RWPE2 (cell line): ENCODE data around the gene DMD.

ENCODE experiments used
- ATAC-seq: fragments of 200-7000 bp; cut with Tn5 transposase; 3 replicates; pipeline ENCODE4 v1.9.1; 2021; ENCODE audit warnings: low read depth
- DNase-seq: peaks from one replicate; pipeline ENCODE4 v3.0.0-alpha.2; 2020; ENCODE audit warnings: low spot score
- H3K27ac ChIP-seq: fragments of 450-650 bp; 2 replicates; pipeline ENCODE4 v1.5.1; 2017; ENCODE audit warnings: mild to moderate bottlenecking; ENCODE audit not compliant: poor library complexity, severe bottlenecking
- H3K27me3 ChIP-seq: fragments of 250-450 bp; sonication (Bioruptor Pico); 2 replicates; pipeline ENCODE4 v1.5.1; 2021; ENCODE audit warnings: mild to moderate bottlenecking, moderate library complexity; ENCODE audit not compliant: insufficient read depth, poor library complexity, severe bottlenecking
- H3K36me3 ChIP-seq: fragments of 250-450 bp; sonication (Bioruptor Pico); 2 replicates; pipeline ENCODE4 v1.5.1; 2020; ENCODE audit warnings: low read depth, mild to moderate bottlenecking, moderate library complexity
- H3K4me1 ChIP-seq: fragments of 250-450 bp; sonication (Bioruptor Pico); 2 replicates; pipeline ENCODE4 v1.5.1; 2021; ENCODE audit warnings: mild to moderate bottlenecking, moderate library complexity; ENCODE audit not compliant: insufficient read depth, poor library complexity, severe bottlenecking
- H3K4me3 ChIP-seq: fragments of 250-450 bp; sonication (Bioruptor Pico); 2 replicates; pipeline ENCODE4 v1.5.1; 2021; ENCODE audit warnings: mild to moderate bottlenecking, moderate library complexity; ENCODE audit not compliant: severe bottlenecking
- H3K9me3 ChIP-seq: fragments of 250-450 bp; sonication (Bioruptor Pico); 2 replicates; pipeline ENCODE4 v1.5.1; 2021; ENCODE audit warnings: mild to moderate bottlenecking, moderate library complexity; ENCODE audit not compliant: severe bottlenecking
- CTCF ChIP-seq: fragments of 450-650 bp; IDR thresholded peaks from one replicate; pipeline ENCODE4 v1.5.1; 2017; ENCODE audit warnings: mild to moderate bottlenecking, moderate library complexity; ENCODE audit not compliant: poor library complexity, severe bottlenecking

Gene DMD

GRCh38 chrX:32896088-32896487 is 315.3 kb downstream of the DMD start:
- H3K27ac ChIP-seq: no peak overlapping the region
- H3K36me3 ChIP-seq: no peaks in the 10 kb centered on the region
- H3K9me3 ChIP-seq: no peaks in the 10 kb centered on the region
- DNase-seq (no peak), ATAC-seq (no peak)
- TF ChIP-seq CTCF: no peak
- no peaks in the 10 kb centered on the region for H3K27me3 ChIP-seq
- no peaks in the 10 kb centered on the region for H3K4me1 ChIP-seq
- H3K4me3 ChIP-seq: no peak overlapping the region

GRCh38 chrX:32894679-32895078 is 316.7 kb downstream of the DMD start:
- H3K36me3 ChIP-seq: no peaks in the 10 kb centered on the region
- H3K4me1 ChIP-seq: no peaks in the 10 kb centered on the region
- TF ChIP-seq CTCF: no peak
- ATAC-seq (no peak), DNase-seq (no peak)
- H3K9me3 ChIP-seq: no peaks in the 10 kb centered on the region
- H3K27me3 ChIP-seq: no peaks in the 10 kb centered on the region
- H3K27ac ChIP-seq: no peak overlapping the region
- H3K4me3 ChIP-seq: no peak overlapping the region

GRCh38 chrX:32893751-32894150 is 317.6 kb downstream of the DMD start:
- no peak overlapping the region for H3K4me3 ChIP-seq
- no peaks in the 10 kb centered on the region for H3K27me3 ChIP-seq
- H3K36me3 ChIP-seq: no peaks in the 10 kb centered on the region
- H3K9me3 ChIP-seq: no peaks in the 10 kb centered on the region
- no peaks in the 10 kb centered on the region for H3K4me1 ChIP-seq
- ATAC-seq (no peak), DNase-seq (no peak)
- H3K27ac ChIP-seq: no peak overlapping the region
- TF ChIP-seq CTCF: no peak

DNA sequence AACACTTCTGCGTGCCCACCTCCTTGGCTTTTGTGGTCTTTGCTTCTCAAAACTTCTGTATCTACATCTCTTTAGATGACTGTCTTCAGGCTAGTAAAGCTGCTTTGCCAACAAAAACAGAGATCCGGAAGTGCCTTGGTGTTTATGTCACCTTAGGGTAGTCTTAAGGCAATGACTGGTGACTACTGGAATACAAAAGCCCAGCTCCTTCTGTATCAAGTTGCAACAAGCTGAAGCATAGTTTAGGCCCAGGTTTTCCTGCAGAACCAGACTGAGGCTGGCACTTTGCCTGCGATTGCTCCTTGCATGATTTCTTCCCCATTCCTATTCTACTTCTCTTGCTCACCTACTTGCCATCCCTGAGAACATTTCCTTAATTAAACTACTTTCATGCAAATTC is 333.8 kb downstream of the DMD start:
- no peak for TF ChIP-seq CTCF
- Histone ChIP-seq H3K4me1 (peaks cover 14% of the 10 kb centered on the region), H3K4me3 (no peak overlapping the region), H3K9me3 (no peaks in the 10 kb centered on the region), H3K27ac (peak overlapping the region; percentile 60), H3K36me3 (no peaks in the 10 kb centered on the region), H3K27me3 (no peaks in the 10 kb centered on the region)
- peak; percentile 64 for DNase-seq
- peak; percentile 92 for ATAC-seq

- DNase-seq (no peak), ATAC-seq (no peak)
- Histone ChIP-seq H3K4me3 (no peak overlapping the region), H3K36me3 (no peaks in the 10 kb centered on the region), H3K9me3 (no peaks in the 10 kb centered on the region), H3K4me1 (peaks cover 20% of the 10 kb centered on the region), H3K27ac (no peak overlapping the region), H3K27me3 (no peaks in the 10 kb centered on the region)
- no peak for TF ChIP-seq CTCF
Observed at GRCh38 chrX:32874839-32875238, 336.5 kb downstream of the DMD start.
